IMR-90 (cell line): ENCODE measurements around the gene CDK18. TPM values are rescaled to one million over a fixed set of nuclear protein-coding genes. Genes with fewer than 3 reads are reported as not detected.

ENCODE experiments used
- ATAC-seq: fragments of 200-7000 bp; cut with Tn5 transposase; 2 replicates; pipeline ENCODE4 v1.9.1; 2020; ENCODE audit warnings: low read depth, mild to moderate bottlenecking, moderate library complexity
- BruUV-seq: library from RNA; stranded (reverse); fragments of 400-500 nt; replicated peaks from 2 replicates; lab custom pipeline; 2021; lab: Mats Ljungman, UMichigan
- CTCF ChIA-PET: fragments of 300-600 bp; formaldehyde crosslinking; extraction: SDS; loops from one replicate; lab custom pipeline; 2021; ENCODE audit warnings: antibody characterized with exemption; lab: Yijun Ruan, JAX
- POLR2A ChIA-PET: fragments of 300-600 bp; sonication (Branson Sonifier 250); formaldehyde crosslinking; loops from one replicate; lab custom pipeline; 2022; ENCODE audit warnings: antibody characterized with exemption; ENCODE audit not compliant: unreplicated experiment; lab: Charles Lee
- DNase-seq: peaks from one replicate; pipeline ENCODE4 v3.0.0; 2013
- H2AFZ ChIP-seq: replicated peaks from 2 replicates; pipeline ENCODE3; 2013; ENCODE audit warnings: low read length, mild to moderate bottlenecking; ENCODE audit not compliant: poor library complexity
- H2AK5ac ChIP-seq: 2 replicates; pipeline ENCODE4 v1.6.1; 2013; ENCODE audit warnings: low read depth, low read length, inconsistent platforms
- H2AK9ac ChIP-seq: replicated peaks from 2 replicates; pipeline ENCODE3; 2013; ENCODE audit warnings: mild to moderate bottlenecking, low read depth, low read length, moderate library complexity; ENCODE audit not compliant: poor library complexity
- H2BK120ac ChIP-seq: 2 replicates; pipeline ENCODE4 v1.6.1; 2013; ENCODE audit warnings: low read depth, low read length, inconsistent platforms
- H2BK15ac ChIP-seq: 3 replicates; pipeline ENCODE4 v1.6.1; 2013; ENCODE audit warnings: low read depth, low read length, inconsistent platforms
- H2BK20ac ChIP-seq: 2 replicates; pipeline ENCODE4 v1.6.1; 2013; ENCODE audit warnings: low read depth, mild to moderate bottlenecking, inconsistent platforms, low read length, moderate library complexity
- H2BK5ac ChIP-seq: 2 replicates; pipeline ENCODE4 v1.6.1; 2013; ENCODE audit warnings: mild to moderate bottlenecking, low read depth, low read length, inconsistent platforms; ENCODE audit not compliant: poor library complexity, severe bottlenecking
- H3K14ac ChIP-seq: replicated peaks from 2 replicates; pipeline ENCODE4 v1.6.1; 2013; ENCODE audit warnings: low read depth, low read length, inconsistent platforms
- H3K18ac ChIP-seq: 2 replicates; pipeline ENCODE4 v1.6.1; 2013; ENCODE audit warnings: low read depth, low read length, control low read depth
- H3K23ac ChIP-seq: 2 replicates; pipeline ENCODE4 v1.6.1; 2013; ENCODE audit warnings: low read depth, low read length, inconsistent platforms
- H3K27ac ChIP-seq: 2 replicates; pipeline ENCODE4 v1.5.1; 2013; ENCODE audit warnings: mild to moderate bottlenecking, control low read depth, low read length; ENCODE audit not compliant: insufficient read depth
- H3K27me3 ChIP-seq: 2 replicates; pipeline ENCODE4 v1.6.1; 2013; ENCODE audit warnings: low read length; ENCODE audit not compliant: control insufficient read depth, insufficient read depth
- H3K36me3 ChIP-seq: 2 replicates; pipeline ENCODE4 v1.6.1; 2013; ENCODE audit warnings: low read length, mixed read lengths; ENCODE audit not compliant: control insufficient read depth, insufficient read depth
- H3K4ac ChIP-seq: 2 replicates; pipeline ENCODE4 v1.6.1; 2013; ENCODE audit warnings: low read depth, low read length, inconsistent platforms
- H3K4me1 ChIP-seq: 2 replicates; pipeline ENCODE4 v1.6.1; 2013; ENCODE audit warnings: low read length, mixed read lengths; ENCODE audit not compliant: control insufficient read depth, insufficient read depth
- H3K4me2 ChIP-seq: 2 replicates; pipeline ENCODE4 v1.6.1; 2013; ENCODE audit warnings: low read depth, mild to moderate bottlenecking, control low read depth, low read length, moderate library complexity
- H3K4me3 ChIP-seq: 2 replicates; pipeline ENCODE4 v1.5.1; 2013; ENCODE audit warnings: low read depth, mild to moderate bottlenecking, control low read depth, low read length, moderate library complexity; ENCODE audit not compliant: insufficient read depth
- H3K56ac ChIP-seq: 2 replicates; pipeline ENCODE4 v1.6.1; 2013; ENCODE audit warnings: low read length, inconsistent platforms; ENCODE audit not compliant: insufficient read depth; ENCODE audit errors: extremely low read depth
- H3K79me1 ChIP-seq, 2 experiments: 2 replicates each; pipeline ENCODE4 v1.6.1; 2013; ENCODE audit warnings: low read length in 2 of 2, inconsistent platforms in 1 of 2, low read depth in 1 of 2
- H3K9ac ChIP-seq: 2 replicates; pipeline ENCODE4 v1.6.1; 2013; ENCODE audit warnings: low read depth, low read length, control low read depth
- H3K9me1 ChIP-seq: 2 replicates; pipeline ENCODE4 v1.6.1; 2013; ENCODE audit warnings: low read length, inconsistent platforms; ENCODE audit not compliant: insufficient read depth
- H3K9me3 ChIP-seq: 2 replicates; pipeline ENCODE4 v1.6.1; 2013; ENCODE audit warnings: low read length; ENCODE audit not compliant: control insufficient read depth, insufficient read depth
- H4K20me1 ChIP-seq: 2 replicates; pipeline ENCODE4 v1.6.1; 2013; ENCODE audit warnings: low read length, inconsistent platforms; ENCODE audit not compliant: insufficient read depth
- H4K5ac ChIP-seq: 2 replicates; pipeline ENCODE4 v1.6.1; 2013; ENCODE audit warnings: mild to moderate bottlenecking, low read depth, low read length, control low read depth
- H4K8ac ChIP-seq, 2 experiments: 2 replicates each; pipeline ENCODE4 v1.6.1; 2013; ENCODE audit warnings: low read depth in 2 of 2, low read length in 2 of 2, control low read depth in 1 of 2, inconsistent platforms in 1 of 2
- H4K91ac ChIP-seq: 2 replicates; pipeline ENCODE4 v1.6.1; 2013; ENCODE audit warnings: low read depth, low read length, inconsistent platforms; ENCODE audit not compliant: insufficient read depth
- BHLHE40 ChIP-seq: fragments of 150-350 bp; IDR thresholded peaks from 2 replicates; pipeline ENCODE4 v1.6.1; 2016; ENCODE audit warnings: mild to moderate bottlenecking, low read depth, low read length
- FOS ChIP-seq: fragments of 150-350 bp; IDR thresholded peaks from 2 replicates; pipeline ENCODE4 v1.6.1; 2016; ENCODE audit warnings: low read depth, low read length
- MAFK ChIP-seq: IDR thresholded peaks from 2 replicates; pipeline ENCODE4 v1.6.1; 2012; ENCODE audit warnings: low read depth, low read length, improper control_type of control experiment
- MAZ ChIP-seq: IDR thresholded peaks from 2 replicates; pipeline ENCODE4 v1.6.1; 2012; ENCODE audit warnings: low read depth, mild to moderate bottlenecking, low read length, improper control_type of control experiment, moderate library complexity, borderline replicate concordance
- MXI1 ChIP-seq: IDR thresholded peaks from 2 replicates; pipeline ENCODE4 v1.6.1; 2012; ENCODE audit warnings: low read depth, mild to moderate bottlenecking, low read length, moderate library complexity, borderline replicate concordance
- NFE2L2 ChIP-seq: fragments of 150-350 bp; IDR thresholded peaks from 2 replicates; pipeline ENCODE4 v1.6.1; 2016; ENCODE audit warnings: low read depth, mild to moderate bottlenecking, low read length
- POLR2A ChIP-seq: IDR thresholded peaks from 2 replicates; pipeline ENCODE4 v1.6.1; 2012; ENCODE audit warnings: mild to moderate bottlenecking, low read depth, low read length
- RAD21 ChIP-seq: IDR thresholded peaks from 2 replicates; pipeline ENCODE4 v1.6.1; 2012; ENCODE audit warnings: low read length, improper control_type of control experiment
- RCOR1 ChIP-seq: IDR thresholded peaks from 2 replicates; pipeline ENCODE4 v1.6.1; 2012; ENCODE audit warnings: mild to moderate bottlenecking, low read length, improper control_type of control experiment; ENCODE audit not compliant: insufficient replicate concordance
- RFX5 ChIP-seq: IDR thresholded peaks from 2 replicates; pipeline ENCODE4 v1.8.0; 2012; ENCODE audit warnings: low read depth, mild to moderate bottlenecking, low read length, moderate library complexity
- SMC3 ChIP-seq: fragments of 150-350 bp; IDR thresholded peaks from 2 replicates; pipeline ENCODE4 v1.6.1; 2016; ENCODE audit warnings: low read depth, mild to moderate bottlenecking, antibody characterized with exemption, low read length, moderate library complexity
- WGBS, 2 experiments: methylation state at CpG; one replicate each; pipeline versions ENCODE4 v1.1.5 to v1.1.7; 2013; ENCODE audit warnings: missing lambda C conversion rate in 2 of 2; ENCODE audit not compliant: insufficient read length in 1 of 2; ENCODE audit errors: extremely low coverage in 2 of 2; 5-methylcytosine and 5-hydroxymethylcytosine counted together
- dilution Hi-C: fragments of 300-500 bp; cut with HindIII; formaldehyde crosslinking; loops from one replicate; pipeline ENCODE4 v1.14.3; 2018; ENCODE audit warnings: low sequenced_read_pairs; ENCODE audit not compliant: unreplicated experiment
- in situ Hi-C: fragments of 300-500 bp; cut with MboI; formaldehyde crosslinking; loops from 3 replicates; pipeline ENCODE4 v1.14.3; 2019; ENCODE audit warnings: low sequenced_read_pairs, inconsistent platforms, mixed read lengths
- intact Hi-C: fragments of 100-400 bp; cut with micrococcal nuclease; formaldehyde crosslinking; loops from 2 replicates; pipeline ENCODE4 v1.10.0; 2022
- polyA plus RNA-seq, 3 experiments: library from polyadenylated mRNA; depleted of rRNA; stranded (reverse); fragments of >200 nt; gene quantifications; 2 replicates each; pipeline ENCODE4 v1.2.3, GENCODE V29; 2012; ENCODE audit warnings: low replicate concordance in 1 of 3
- total RNA-seq: library from RNA; depleted of rRNA; stranded (reverse); fragments of >200 nt; gene quantifications from 2 replicates; pipeline ENCODE4 v1.2.3, GENCODE V29; 2012
- TF ChIP-seq, protein P1 (sequence below): fragments of 150-350 bp; IDR thresholded peaks from 2 replicates; pipeline ENCODE4 v1.6.1; 2016; ENCODE audit warnings: low read depth, mild to moderate bottlenecking, low read length, moderate library complexity, borderline replicate concordance
- TF ChIP-seq, protein P2 (sequence below): conservative IDR thresholded peaks from 2 replicates; pipeline ENCODE4 v1.5.1; 2012; ENCODE audit warnings: mild to moderate bottlenecking, low read depth, low read length, improper control_type of control experiment
- TF ChIP-seq, protein P3 (sequence below): fragments of 150-350 bp; IDR thresholded peaks from 2 replicates; pipeline ENCODE4 v1.6.1; 2017; ENCODE audit warnings: mild to moderate bottlenecking, antibody characterized with exemption, low read length, low read depth

CDK18 gene
- total and polyA plus RNA-seq, 2 of the 4 experiments (the other 2 are of a cell fraction) = 0.18 to 0.48 TPM

DNA sequence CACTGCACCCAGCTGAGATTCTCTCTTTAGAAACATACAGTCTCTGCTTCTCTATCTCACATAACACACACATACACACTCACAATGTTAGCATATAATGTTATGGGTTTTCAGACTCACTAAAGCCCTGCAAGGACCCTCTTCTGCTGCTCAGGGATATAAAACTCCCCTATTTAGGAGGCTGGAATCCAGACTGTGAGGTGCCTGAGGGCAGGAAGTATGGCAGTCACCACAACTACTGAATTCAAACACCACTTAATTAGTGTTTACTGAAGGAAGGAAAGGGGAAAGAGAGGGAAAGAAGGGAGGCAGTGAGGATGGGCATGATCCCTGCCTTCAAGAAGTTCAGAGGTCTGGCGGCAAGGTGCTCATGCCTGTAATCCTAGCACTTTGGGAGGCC, 7.8 kb upstream of the CDK18 start:
- H2BK5ac ChIP-seq = no peak overlapping the region
- BruUV-seq = no TSS peak
- in situ Hi-C loops = no loop called here
- DNase-seq (no peak), ATAC-seq (no peak)
- TF ChIP-seq, protein P1, sequence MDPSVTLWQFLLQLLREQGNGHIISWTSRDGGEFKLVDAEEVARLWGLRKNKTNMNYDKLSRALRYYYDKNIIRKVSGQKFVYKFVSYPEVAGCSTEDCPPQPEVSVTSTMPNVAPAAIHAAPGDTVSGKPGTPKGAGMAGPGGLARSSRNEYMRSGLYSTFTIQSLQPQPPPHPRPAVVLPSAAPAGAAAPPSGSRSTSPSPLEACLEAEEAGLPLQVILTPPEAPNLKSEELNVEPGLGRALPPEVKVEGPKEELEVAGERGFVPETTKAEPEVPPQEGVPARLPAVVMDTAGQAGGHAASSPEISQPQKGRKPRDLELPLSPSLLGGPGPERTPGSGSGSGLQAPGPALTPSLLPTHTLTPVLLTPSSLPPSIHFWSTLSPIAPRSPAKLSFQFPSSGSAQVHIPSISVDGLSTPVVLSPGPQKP = no peak
- TF ChIP-seq NFE2L2 = no peak
- no peak for TF ChIP-seq MXI1
- no peak for TF ChIP-seq FOS
- no peak for TF ChIP-seq RAD21
- no peak for TF ChIP-seq SMC3
- TF ChIP-seq RFX5 = no peak
- TF ChIP-seq BHLHE40 = no peak
- TF ChIP-seq, protein P2, sequence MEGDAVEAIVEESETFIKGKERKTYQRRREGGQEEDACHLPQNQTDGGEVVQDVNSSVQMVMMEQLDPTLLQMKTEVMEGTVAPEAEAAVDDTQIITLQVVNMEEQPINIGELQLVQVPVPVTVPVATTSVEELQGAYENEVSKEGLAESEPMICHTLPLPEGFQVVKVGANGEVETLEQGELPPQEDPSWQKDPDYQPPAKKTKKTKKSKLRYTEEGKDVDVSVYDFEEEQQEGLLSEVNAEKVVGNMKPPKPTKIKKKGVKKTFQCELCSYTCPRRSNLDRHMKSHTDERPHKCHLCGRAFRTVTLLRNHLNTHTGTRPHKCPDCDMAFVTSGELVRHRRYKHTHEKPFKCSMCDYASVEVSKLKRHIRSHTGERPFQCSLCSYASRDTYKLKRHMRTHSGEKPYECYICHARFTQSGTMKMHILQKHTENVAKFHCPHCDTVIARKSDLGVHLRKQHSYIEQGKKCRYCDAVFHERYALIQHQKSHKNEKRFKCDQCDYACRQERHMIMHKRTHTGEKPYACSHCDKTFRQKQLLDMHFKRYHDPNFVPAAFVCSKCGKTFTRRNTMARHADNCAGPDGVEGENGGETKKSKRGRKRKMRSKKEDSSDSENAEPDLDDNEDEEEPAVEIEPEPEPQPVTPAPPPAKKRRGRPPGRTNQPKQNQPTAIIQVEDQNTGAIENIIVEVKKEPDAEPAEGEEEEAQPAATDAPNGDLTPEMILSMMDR = no peak
- TF ChIP-seq POLR2A = no peak
- no peak for TF ChIP-seq RCOR1
- TF ChIP-seq MAFK = no peak
- TF ChIP-seq, protein P3, sequence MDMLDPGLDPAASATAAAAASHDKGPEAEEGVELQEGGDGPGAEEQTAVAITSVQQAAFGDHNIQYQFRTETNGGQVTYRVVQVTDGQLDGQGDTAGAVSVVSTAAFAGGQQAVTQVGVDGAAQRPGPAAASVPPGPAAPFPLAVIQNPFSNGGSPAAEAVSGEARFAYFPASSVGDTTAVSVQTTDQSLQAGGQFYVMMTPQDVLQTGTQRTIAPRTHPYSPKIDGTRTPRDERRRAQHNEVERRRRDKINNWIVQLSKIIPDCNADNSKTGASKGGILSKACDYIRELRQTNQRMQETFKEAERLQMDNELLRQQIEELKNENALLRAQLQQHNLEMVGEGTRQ = no peak
- TF ChIP-seq MAZ = no peak
- no peaks in the 10 kb centered on the region for H3K79me1 ChIP-seq
- no peak overlapping the region for H2AFZ ChIP-seq
- H3K4me1 ChIP-seq = peaks cover 3% of the 10 kb centered on the region; the same call in 1 of the 2 replicates
- H4K8ac ChIP-seq = no peak overlapping the region
- intact Hi-C loops = no loop called here
- H3K36me3 ChIP-seq = no peaks in the 10 kb centered on the region
- H3K9me1 ChIP-seq = no peaks in the 10 kb centered on the region
- no peak overlapping the region for H3K4me3 ChIP-seq
- H3K27ac ChIP-seq = no peak overlapping the region
- H2BK15ac ChIP-seq = no peak overlapping the region
- CTCF ChIA-PET = no interaction called here
- no peak overlapping the region for H2BK20ac ChIP-seq
- H4K5ac ChIP-seq = no peak overlapping the region
- dilution Hi-C loops = no loop called here
- peaks cover 51% of the 10 kb centered on the region for H3K27me3 ChIP-seq
- no peaks in the 10 kb centered on the region; the same call in 1 of the 2 replicates for H4K20me1 ChIP-seq
- H3K14ac ChIP-seq = no peak overlapping the region
- no peak overlapping the region for H3K4ac ChIP-seq
- no peak overlapping the region for H3K18ac ChIP-seq
- no peak overlapping the region for H2AK5ac ChIP-seq
- H3K9me3 ChIP-seq = no peaks in the 10 kb centered on the region
- POLR2A ChIA-PET = no interaction called here
- H2BK120ac ChIP-seq = no peak overlapping the region
- WGBS, 2 experiments = no CpG with 5 or more reads among the region's 1 CpG
- H4K91ac ChIP-seq = no peak overlapping the region
- no peak overlapping the region for H3K56ac ChIP-seq
- no peak overlapping the region for H3K23ac ChIP-seq
- no peak overlapping the region for H2AK9ac ChIP-seq
- H3K4me2 ChIP-seq = no peak overlapping the region
- no peak overlapping the region for H3K9ac ChIP-seq
